GM23338 (cell line): Measurements from ENCODE around the gene NLRP9. TPM values are rescaled to one million over a fixed set of nuclear protein-coding genes. Genes with fewer than 3 reads are reported as not detected.

Experiments
- ATAC-seq: fragments of 200-7000 bp; cut with Tn5 transposase; 3 replicates; pipeline ENCODE4 v1.9.1; 2020
- DNase-seq: peaks from one replicate; pipeline ENCODE4 v3.0.0-alpha.2; 2015; ENCODE audit warnings: low spot score
- H2AFZ ChIP-seq: fragments of 200-600 bp; sonication (generic); 2 replicates; pipeline ENCODE4 v1.8.0; 2016; ENCODE audit warnings: antibody characterized with exemption, mild to moderate bottlenecking, moderate library complexity
- H3F3A ChIP-seq: fragments of 200-600 bp; sonication (generic); replicated peaks from 2 replicates; pipeline ENCODE4 v1.8.0; 2017; ENCODE audit warnings: antibody characterized with exemption, mixed run types, low read depth
- H3K27ac ChIP-seq: fragments of 200-600 bp; sonication (generic); 2 replicates; pipeline ENCODE4 v1.6.1; 2016; ENCODE audit warnings: low read depth
- H3K27me3 ChIP-seq: fragments of 200-600 bp; sonication (generic); 2 replicates; pipeline ENCODE4 v1.8.0; 2016; ENCODE audit warnings: mild to moderate bottlenecking, mixed run types, moderate library complexity; ENCODE audit not compliant: insufficient read depth
- H3K36me3 ChIP-seq: fragments of 200-600 bp; sonication (generic); 2 replicates; pipeline ENCODE4 v1.8.0; 2016; ENCODE audit warnings: mild to moderate bottlenecking; ENCODE audit not compliant: insufficient read depth
- H3K4me1 ChIP-seq: fragments of 200-600 bp; sonication (generic); 2 replicates; pipeline ENCODE4 v1.8.0; 2016; ENCODE audit warnings: mild to moderate bottlenecking, moderate library complexity; ENCODE audit not compliant: insufficient read depth
- H3K4me2 ChIP-seq: fragments of 200-600 bp; sonication (generic); 2 replicates; pipeline ENCODE4 v1.7.1; 2017; ENCODE audit warnings: mixed run types
- H3K4me3 ChIP-seq: fragments of 200-600 bp; sonication (generic); 2 replicates; pipeline ENCODE4 v1.6.1; 2016; ENCODE audit warnings: mixed run types
- H3K79me2 ChIP-seq: fragments of 200-600 bp; sonication (generic); replicated peaks from 2 replicates; pipeline ENCODE4 v1.8.0; 2017; ENCODE audit warnings: mild to moderate bottlenecking; ENCODE audit not compliant: insufficient read depth
- H3K9me2 ChIP-seq: fragments of 200-600 bp; sonication (generic); 2 replicates; pipeline ENCODE4 v1.8.0; 2017; ENCODE audit not compliant: insufficient read depth
- H4K20me1 ChIP-seq: fragments of 200-600 bp; sonication (generic); replicated peaks from 2 replicates; pipeline ENCODE4 v1.8.0; 2017; ENCODE audit warnings: mild to moderate bottlenecking; ENCODE audit not compliant: insufficient read depth
- H3K27ac Mint-ChIP-seq: 2 replicates; pipeline ENCODE4 v1.8.0; 2020; ENCODE audit warnings: inconsistent platforms, mild to moderate bottlenecking, moderate library complexity, mixed read lengths
- H3K27me3 Mint-ChIP-seq: 3 replicates; pipeline ENCODE4 v1.8.0; 2022; ENCODE audit warnings: low read depth, mild to moderate bottlenecking, moderate library complexity, mixed read lengths, inconsistent platforms; ENCODE audit not compliant: insufficient read depth, poor library complexity
- H3K36me3 Mint-ChIP-seq: 3 replicates; pipeline ENCODE4 v1.8.0; 2021; ENCODE audit warnings: low read depth, mild to moderate bottlenecking, inconsistent platforms, moderate library complexity, mixed read lengths
- H3K4me1 Mint-ChIP-seq: 3 replicates; pipeline ENCODE4 v1.8.0; 2020; ENCODE audit warnings: mild to moderate bottlenecking, inconsistent platforms, mixed read lengths
- H3K4me3 Mint-ChIP-seq: 3 replicates; pipeline ENCODE4 v1.8.0; 2021; ENCODE audit warnings: moderate library complexity, mild to moderate bottlenecking, inconsistent platforms, mixed read lengths
- H3K9me3 Mint-ChIP-seq: 3 replicates; pipeline ENCODE4 v1.8.0; 2020; ENCODE audit warnings: moderate library complexity, mild to moderate bottlenecking, inconsistent platforms, mixed read lengths
- CREB1 ChIP-seq: fragments of 250-450 bp; sonication (Bioruptor Pico); IDR thresholded peaks from 2 replicates; pipeline ENCODE4 v1.5.0; 2020; ENCODE audit warnings: low read depth, mild to moderate bottlenecking, moderate library complexity
- ETS1 ChIP-seq: IDR thresholded peaks from 2 replicates; pipeline ENCODE4 v1.6.1; 2016; ENCODE audit warnings: antibody characterized with exemption
- EZH2 ChIP-seq: fragments of 200-600 bp; sonication (generic); IDR thresholded peaks from one replicate; pipeline ENCODE4 v1.8.0; 2017; ENCODE audit warnings: antibody characterized with exemption, mild to moderate bottlenecking, low read depth; ENCODE audit not compliant: unreplicated experiment
- EZH2phosphoT487 ChIP-seq: fragments of 200-600 bp; sonication (generic); IDR thresholded peaks from one replicate; pipeline ENCODE4 v1.8.1; 2018; ENCODE audit warnings: antibody characterized with exemption; ENCODE audit not compliant: unreplicated experiment
- JUNB ChIP-seq: IDR thresholded peaks from one replicate; pipeline ENCODE4 v1.6.1; 2016; ENCODE audit warnings: antibody characterized with exemption; ENCODE audit not compliant: unreplicated experiment
- NANOG ChIP-seq: IDR thresholded peaks from 2 replicates; pipeline ENCODE4 v1.6.1; 2016; ENCODE audit warnings: antibody characterized with exemption, borderline replicate concordance
- POLR2AphosphoS5 ChIP-seq: IDR thresholded peaks from 2 replicates; pipeline ENCODE4 v1.6.1; 2016; ENCODE audit warnings: antibody characterized with exemption, low read depth
- REST ChIP-seq: IDR thresholded peaks from one replicate; pipeline ENCODE4 v1.6.1; 2018; ENCODE audit warnings: antibody characterized with exemption; ENCODE audit not compliant: unreplicated experiment
- STAT1 ChIP-seq: IDR thresholded peaks from one replicate; pipeline ENCODE4 v1.6.1; 2016; ENCODE audit warnings: antibody characterized with exemption; ENCODE audit not compliant: unreplicated experiment
- ZNF114 ChIP-seq: fragments of 250-450 bp; sonication (Bioruptor Pico); IDR thresholded peaks from 2 replicates; pipeline ENCODE4 v1.5.0; 2020; ENCODE audit warnings: mild to moderate bottlenecking, moderate library complexity
- ZNF331 ChIP-seq: fragments of 250-450 bp; sonication (Bioruptor Pico); IDR thresholded peaks from 2 replicates; pipeline ENCODE4 v1.5.0; 2020; ENCODE audit warnings: low read depth, mild to moderate bottlenecking, moderate library complexity
- ZNF462 ChIP-seq: fragments of 250-450 bp; sonication (Bioruptor Pico); IDR thresholded peaks from 2 replicates; pipeline ENCODE4 v1.5.0; 2020; ENCODE audit warnings: mild to moderate bottlenecking, moderate library complexity
- polyA plus RNA-seq: library from polyadenylated mRNA; unstranded; fragments of >200 nt; fragmentation: Nextera tagmentation; extraction: Ambion mirVana; gene quantifications from 2 replicates; pipeline ENCODE4 v1.2.1, GENCODE V29; 2016
- total RNA-seq: library from RNA; depleted of rRNA; stranded (reverse); fragments of >200 nt; shearing (Covaris generic); gene quantifications from 2 replicates; pipeline ENCODE4 v1.2.3, GENCODE V29; 2014
- TF ChIP-seq, protein P1 (sequence below), 2 experiments: fragments of 200-600 bp in 1 of 2; sonication (generic) in 1 of 2; conservative IDR thresholded peaks; 2 replicates each; pipeline versions ENCODE4 v1.5.1 to v1.6.1; 2016 to 2017; ENCODE audit warnings: antibody characterized with exemption in 2 of 2, low read depth in 2 of 2, mild to moderate bottlenecking in 2 of 2, moderate library complexity in 1 of 2

Gene NLRP9
- total and polyA plus RNA-seq, 2 experiments from 2014 or later = not detected

- H3K27me3 Mint-ChIP-seq = peaks cover 42% of the 10 kb centered on the region
- peak overlapping the region; percentile 42; the same call in 2 of the 3 replicates for H3K4me3 Mint-ChIP-seq
- DNase-seq (no peak), ATAC-seq (no peak)
- H3K36me3 Mint-ChIP-seq = peaks cover 69% of the 10 kb centered on the region
- Histone ChIP-seq H3K27me3 (no peaks in the 10 kb centered on the region), H3K4me1 (peaks cover 32% of the 10 kb centered on the region), H3K4me3 (no peak overlapping the region), H3K27ac (peak overlapping the region; percentile 74), H3F3A (peaks cover 47% of the 10 kb centered on the region), H3K79me2 (peaks cover 69% of the 10 kb centered on the region), H2AFZ (no peak overlapping the region), H3K36me3 (peaks cover 14% of the 10 kb centered on the region), H4K20me1 (peaks cover 43% of the 10 kb centered on the region), H3K4me2 (0 out of 2 replicates have a peak overlapping the region, but pooled peaks have one; percentile 38), H3K9me2 (no peaks in the 10 kb centered on the region)
- peaks cover 40% of the 10 kb centered on the region for H3K4me1 Mint-ChIP-seq
- peak overlapping the region; percentile 86 for H3K27ac Mint-ChIP-seq
- TF ChIP-seq EZH2phosphoT487 (no peak), CREB1 (CRISPR knock-in tag) (no peak), STAT1 (no peak), NANOG (no peak), ETS1 (no peak), REST (no peak), JUNB (no peak), ZNF331 (no peak), EZH2 (no peak), POLR2AphosphoS5 (no peak), ZNF114 (no peak), ZNF462 (CRISPR knock-in tag) (no peak)
- TF ChIP-seq, protein P1, sequence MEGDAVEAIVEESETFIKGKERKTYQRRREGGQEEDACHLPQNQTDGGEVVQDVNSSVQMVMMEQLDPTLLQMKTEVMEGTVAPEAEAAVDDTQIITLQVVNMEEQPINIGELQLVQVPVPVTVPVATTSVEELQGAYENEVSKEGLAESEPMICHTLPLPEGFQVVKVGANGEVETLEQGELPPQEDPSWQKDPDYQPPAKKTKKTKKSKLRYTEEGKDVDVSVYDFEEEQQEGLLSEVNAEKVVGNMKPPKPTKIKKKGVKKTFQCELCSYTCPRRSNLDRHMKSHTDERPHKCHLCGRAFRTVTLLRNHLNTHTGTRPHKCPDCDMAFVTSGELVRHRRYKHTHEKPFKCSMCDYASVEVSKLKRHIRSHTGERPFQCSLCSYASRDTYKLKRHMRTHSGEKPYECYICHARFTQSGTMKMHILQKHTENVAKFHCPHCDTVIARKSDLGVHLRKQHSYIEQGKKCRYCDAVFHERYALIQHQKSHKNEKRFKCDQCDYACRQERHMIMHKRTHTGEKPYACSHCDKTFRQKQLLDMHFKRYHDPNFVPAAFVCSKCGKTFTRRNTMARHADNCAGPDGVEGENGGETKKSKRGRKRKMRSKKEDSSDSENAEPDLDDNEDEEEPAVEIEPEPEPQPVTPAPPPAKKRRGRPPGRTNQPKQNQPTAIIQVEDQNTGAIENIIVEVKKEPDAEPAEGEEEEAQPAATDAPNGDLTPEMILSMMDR (conservative IDR thresholded peaks at IDR 0.05; ENCODE audit: low read depth in 2 of 2) = no peak
- peaks cover 4% of the 10 kb centered on the region; the same call in 2 of the 3 replicates for H3K9me3 Mint-ChIP-seq
These were observed 65.8 kb downstream of the NLRP9 start for GRCh38 chr19:55672418-55672817.
